NCI-H187 treated with DMSO at 0.1 percent for 48 hours (cell line): ENCODE results near the gene ATP7B.
"Not testable (repeated sequence)": the region's sequence is repeated elsewhere in the genome, so short reads cannot be mapped to it uniquely, and the experiment has no call there.

Experiments used
- DNase-seq: peaks from one replicate; lab custom pipeline; 2025; lab: John Stamatoyannopoulos, UW

The ATP7B gene

GRCh38 chr13:52006523-52007245 lies 4.6 kb downstream of the ATP7B start:
- DNase-seq = no peak

GRCh38 chr13:52005841-52006522 lies 5.3 kb downstream of the ATP7B start:
- DNase-seq = no peak

- no peak for DNase-seq
Observed at GRCh38 chr13:52004511-52005170, 6.6 kb downstream of the ATP7B start.

- no peak for DNase-seq
Observed at GRCh38 chr13:52003541-52003940, 7.7 kb downstream of the ATP7B start.

- no peak for DNase-seq
Observed at GRCh38 chr13:52002361-52002760, 8.9 kb downstream of the ATP7B start.

GRCh38 chr13:52001120-52001731 lies 10.0 kb downstream of the ATP7B start:
- no peak for DNase-seq

- DNase-seq = no peak
Observed at GRCh38 chr13:51999921-52000320, 11.3 kb downstream of the ATP7B start.

GRCh38 chr13:51999510-51999911 lies 11.7 kb downstream of the ATP7B start:
- no peak for DNase-seq

- DNase-seq = no peak
Observed at GRCh38 chr13:51998723-51999509, 12.3 kb downstream of the ATP7B start.

GRCh38 chr13:51997641-51998330 lies 13.5 kb downstream of the ATP7B start:
- no peak for DNase-seq

GRCh38 chr13:51997186-51997585 lies 14.1 kb downstream of the ATP7B start:
- no peak for DNase-seq

- no peak for DNase-seq
Observed at GRCh38 chr13:51996641-51997040, 14.6 kb downstream of the ATP7B start.

- DNase-seq = no peak
Observed at GRCh38 chr13:51995677-51996551, 15.3 kb downstream of the ATP7B start.

GRCh38 chr13:51993713-51994112 lies 17.5 kb downstream of the ATP7B start:
- no peak for DNase-seq

GRCh38 chr13:51988988-51989618 lies 22.1 kb downstream of the ATP7B start:
- no peak for DNase-seq

- DNase-seq = not testable (repeated sequence)
Observed at GRCh38 chr13:51984904-51985303, 26.3 kb downstream of the ATP7B start.

- not testable (repeated sequence) for DNase-seq
Observed at GRCh38 chr13:51983292-51983691, 28.0 kb downstream of the ATP7B start.

- DNase-seq = no peak
Observed at GRCh38 chr13:51981355-51981754, 29.9 kb downstream of the ATP7B start.

- DNase-seq = no peak
Observed at GRCh38 chr13:51980908-51981307, 30.3 kb downstream of the ATP7B start.
